PC-3 (cell line): ENCODE data around the gene DEFB113. TPM values are rescaled to one million over a fixed set of nuclear protein-coding genes. Genes with fewer than 3 reads are reported as not detected.

Experiments used
- ATAC-seq: fragments of 200-7000 bp; cut with Tn5 transposase; 2 replicates; pipeline ENCODE4 v1.9.1; 2020; ENCODE audit warnings: mild to moderate bottlenecking, moderate library complexity
- BruUV-seq: library from RNA; stranded (reverse); fragments of 400-500 nt; replicated peaks from 2 replicates; lab custom pipeline; 2021; lab: Mats Ljungman, UMichigan
- CTCF ChIA-PET: fragments of 300-600 bp; sonication (Branson Sonifier 250); formaldehyde crosslinking; loops from one replicate; lab custom pipeline; 2022; ENCODE audit warnings: antibody characterized with exemption; lab: Charles Lee
- POLR2A ChIA-PET: fragments of 300-600 bp; sonication (Branson Sonifier 250); formaldehyde crosslinking; loops from one replicate; lab custom pipeline; 2022; ENCODE audit warnings: antibody characterized with exemption; ENCODE audit not compliant: unreplicated experiment; lab: Charles Lee
- DNase-seq: peaks from one replicate; pipeline ENCODE4 v3.0.0-alpha.2; 2015
- H2AFZ ChIP-seq: fragments of 300-600 bp; sonication (generic); 2 replicates; pipeline ENCODE4 v1.6.0; 2016; ENCODE audit warnings: antibody characterized with exemption, low read length
- H3F3A ChIP-seq: fragments of 300-600 bp; sonication (generic); one replicate; pipeline ENCODE4 v1.6.0; 2017; ENCODE audit warnings: antibody characterized with exemption, low read length, control low read depth, mild to moderate bottlenecking; ENCODE audit not compliant: unreplicated experiment
- H3K27ac ChIP-seq: fragments of 300-600 bp; sonication (generic); 2 replicates; pipeline ENCODE4 v1.5.1; 2016; ENCODE audit warnings: mild to moderate bottlenecking, low read length
- H3K27me3 ChIP-seq: fragments of 300-600 bp; sonication (generic); 2 replicates; pipeline ENCODE4 v1.6.1; 2016; ENCODE audit warnings: low read length, mixed read lengths
- H3K36me3 ChIP-seq: fragments of 300-600 bp; sonication (generic); 2 replicates; pipeline ENCODE4 v1.6.1; 2016; ENCODE audit warnings: low read depth, mixed run types, low read length, mixed read lengths
- H3K4me1 ChIP-seq: fragments of 300-600 bp; sonication (generic); 2 replicates; pipeline ENCODE4 v1.5.1; 2016; ENCODE audit warnings: low read length; ENCODE audit not compliant: insufficient read depth
- H3K4me2 ChIP-seq: fragments of 300-600 bp; sonication (generic); 2 replicates; pipeline ENCODE4 v1.6.0; 2016; ENCODE audit warnings: low read length
- H3K4me3 ChIP-seq: fragments of 300-600 bp; sonication (generic); 2 replicates; pipeline ENCODE4 v1.5.1; 2016; ENCODE audit warnings: mild to moderate bottlenecking, low read length, mixed read lengths
- H3K79me2 ChIP-seq: fragments of 300-600 bp; sonication (generic); 2 replicates; pipeline ENCODE4 v1.6.1; 2017; ENCODE audit warnings: low read length, mixed read lengths
- H3K9ac ChIP-seq: fragments of 300-600 bp; sonication (generic); 2 replicates; pipeline ENCODE4 v1.6.0; 2016; ENCODE audit warnings: mild to moderate bottlenecking, low read length
- H3K9me2 ChIP-seq: fragments of 300-600 bp; sonication (generic); replicated peaks from 2 replicates; pipeline ENCODE4 v1.6.1; 2016; ENCODE audit warnings: mixed run types, low read length, mixed read lengths
- H3K9me3 ChIP-seq: fragments of 300-600 bp; sonication (generic); 2 replicates; pipeline ENCODE4 v1.6.1; 2016; ENCODE audit warnings: low read length, mixed read lengths
- H4K20me1 ChIP-seq: fragments of 300-600 bp; sonication (generic); 2 replicates; pipeline ENCODE4 v1.6.1; 2016; ENCODE audit warnings: low read length, mixed read lengths
- EZH2 ChIP-seq: fragments of 300-600 bp; sonication (generic); IDR thresholded peaks from one replicate; pipeline ENCODE4 v1.6.1; 2017; ENCODE audit warnings: antibody characterized with exemption, mild to moderate bottlenecking, low read length; ENCODE audit not compliant: unreplicated experiment
- EZH2phosphoT487 ChIP-seq: fragments of 300-600 bp; sonication (generic); IDR thresholded peaks from 2 replicates; pipeline ENCODE4 v1.6.1; 2018; ENCODE audit warnings: mild to moderate bottlenecking, antibody characterized with exemption, low read length, borderline replicate concordance
- intact Hi-C: fragments of 100-400 bp; cut with micrococcal nuclease; formaldehyde crosslinking; loops from 2 replicates; pipeline ENCODE4 v1.9.0; 2023
- total RNA-seq: library from RNA; depleted of rRNA; stranded (reverse); fragments of >200 nt; gene quantifications from 2 replicates; pipeline ENCODE4 v1.2.3, GENCODE V29; 2014
- TF ChIP-seq, protein P1 (sequence below): fragments of 300-600 bp; sonication (generic); conservative IDR thresholded peaks from 2 replicates; pipeline ENCODE4 v1.5.1; 2017; ENCODE audit warnings: antibody characterized with exemption, low read depth, mild to moderate bottlenecking, low read length

The DEFB113 gene
- total RNA-seq, 1 experiment from 2014 or later = not detected

DNA sequence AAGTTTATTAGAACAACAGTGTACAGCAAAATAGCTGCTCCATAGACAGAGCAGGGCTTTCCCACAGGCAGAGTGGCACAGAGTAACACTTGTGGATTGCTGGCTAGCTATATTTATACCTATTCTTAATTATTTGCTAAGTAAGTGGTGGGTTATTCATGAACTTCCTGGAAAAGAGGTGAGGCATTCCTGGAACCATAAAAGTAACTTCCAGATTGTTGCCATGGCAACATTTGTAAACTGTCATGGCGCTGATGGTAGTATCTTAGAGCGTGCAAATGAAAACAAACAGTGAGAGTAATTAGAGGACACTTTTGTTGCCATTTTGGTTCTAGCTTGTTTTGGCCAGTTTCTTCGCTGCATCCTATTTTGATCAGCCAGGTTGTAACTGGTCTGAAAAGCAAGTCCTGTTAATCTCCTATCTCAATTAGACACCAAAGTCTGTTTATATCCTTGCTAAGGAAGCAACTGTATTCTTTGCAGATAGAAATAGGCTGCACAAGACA, 29.4 kb downstream of the DEFB113 start:
- ATAC-seq (no peak), DNase-seq (no peak)
- intact Hi-C loops = no loop called here
- no peak for TF ChIP-seq EZH2
- no peak for TF ChIP-seq EZH2phosphoT487
- TF ChIP-seq, protein P1, sequence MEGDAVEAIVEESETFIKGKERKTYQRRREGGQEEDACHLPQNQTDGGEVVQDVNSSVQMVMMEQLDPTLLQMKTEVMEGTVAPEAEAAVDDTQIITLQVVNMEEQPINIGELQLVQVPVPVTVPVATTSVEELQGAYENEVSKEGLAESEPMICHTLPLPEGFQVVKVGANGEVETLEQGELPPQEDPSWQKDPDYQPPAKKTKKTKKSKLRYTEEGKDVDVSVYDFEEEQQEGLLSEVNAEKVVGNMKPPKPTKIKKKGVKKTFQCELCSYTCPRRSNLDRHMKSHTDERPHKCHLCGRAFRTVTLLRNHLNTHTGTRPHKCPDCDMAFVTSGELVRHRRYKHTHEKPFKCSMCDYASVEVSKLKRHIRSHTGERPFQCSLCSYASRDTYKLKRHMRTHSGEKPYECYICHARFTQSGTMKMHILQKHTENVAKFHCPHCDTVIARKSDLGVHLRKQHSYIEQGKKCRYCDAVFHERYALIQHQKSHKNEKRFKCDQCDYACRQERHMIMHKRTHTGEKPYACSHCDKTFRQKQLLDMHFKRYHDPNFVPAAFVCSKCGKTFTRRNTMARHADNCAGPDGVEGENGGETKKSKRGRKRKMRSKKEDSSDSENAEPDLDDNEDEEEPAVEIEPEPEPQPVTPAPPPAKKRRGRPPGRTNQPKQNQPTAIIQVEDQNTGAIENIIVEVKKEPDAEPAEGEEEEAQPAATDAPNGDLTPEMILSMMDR = no peak
- no peak overlapping the region for H3K9ac ChIP-seq
- no TSS peak for BruUV-seq
- no peaks in the 10 kb centered on the region for H3K79me2 ChIP-seq
- no peaks in the 10 kb centered on the region for H3F3A ChIP-seq
- H3K9me2 ChIP-seq = no peaks in the 10 kb centered on the region
- H3K36me3 ChIP-seq = no peaks in the 10 kb centered on the region
- H3K4me3 ChIP-seq = no peak overlapping the region
- ChIA-PET POLR2A (no interaction called here), CTCF (no interaction called here)
- no peaks in the 10 kb centered on the region for H3K9me3 ChIP-seq
- no peak overlapping the region for H3K4me2 ChIP-seq
- no peaks in the 10 kb centered on the region for H3K4me1 ChIP-seq
- H2AFZ ChIP-seq = no peak overlapping the region
- H4K20me1 ChIP-seq = no peaks in the 10 kb centered on the region
- no peak overlapping the region for H3K27ac ChIP-seq
- H3K27me3 ChIP-seq = peaks cover 18% of the 10 kb centered on the region; the same call in 1 of the 2 replicates

DNA sequence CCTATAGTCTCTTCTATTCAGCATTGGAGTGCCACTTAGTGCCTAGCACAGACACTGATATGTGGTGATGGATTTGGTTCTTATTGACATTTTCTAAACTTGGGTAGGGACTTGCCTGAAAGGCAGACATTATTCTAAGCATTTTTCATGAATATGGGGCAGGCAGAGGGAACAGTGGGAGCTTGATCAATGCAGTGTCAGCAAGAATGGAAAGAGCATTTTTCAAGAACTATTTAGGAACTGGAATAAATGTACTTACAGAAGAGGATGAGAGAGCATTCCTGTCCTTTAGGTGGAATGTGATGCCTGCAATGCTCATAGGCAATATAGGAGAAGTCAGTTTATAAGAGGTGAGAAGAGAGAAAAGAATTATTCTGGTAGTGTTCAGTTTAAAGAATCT, 31.6 kb downstream of the DEFB113 start:
- Histone ChIP-seq H4K20me1 (no peaks in the 10 kb centered on the region), H3K9me2 (no peaks in the 10 kb centered on the region), H3K27me3 (peaks cover 30% of the 10 kb centered on the region; the same call in 1 of the 2 replicates), H3K4me1 (no peaks in the 10 kb centered on the region), H3K9me3 (no peaks in the 10 kb centered on the region), H2AFZ (no peak overlapping the region), H3K27ac (no peak overlapping the region), H3F3A (no peaks in the 10 kb centered on the region), H3K36me3 (no peaks in the 10 kb centered on the region), H3K4me2 (no peak overlapping the region), H3K9ac (no peak overlapping the region), H3K79me2 (no peaks in the 10 kb centered on the region), H3K4me3 (no peak overlapping the region)
- ATAC-seq (no peak), DNase-seq (no peak)
- TF ChIP-seq EZH2phosphoT487 (no peak), EZH2 (no peak)
- TF ChIP-seq, protein P1 = no peak
- intact Hi-C loops = no loop called here
- ChIA-PET POLR2A (no interaction called here), CTCF (no interaction called here)
- BruUV-seq = no TSS peak

DNA sequence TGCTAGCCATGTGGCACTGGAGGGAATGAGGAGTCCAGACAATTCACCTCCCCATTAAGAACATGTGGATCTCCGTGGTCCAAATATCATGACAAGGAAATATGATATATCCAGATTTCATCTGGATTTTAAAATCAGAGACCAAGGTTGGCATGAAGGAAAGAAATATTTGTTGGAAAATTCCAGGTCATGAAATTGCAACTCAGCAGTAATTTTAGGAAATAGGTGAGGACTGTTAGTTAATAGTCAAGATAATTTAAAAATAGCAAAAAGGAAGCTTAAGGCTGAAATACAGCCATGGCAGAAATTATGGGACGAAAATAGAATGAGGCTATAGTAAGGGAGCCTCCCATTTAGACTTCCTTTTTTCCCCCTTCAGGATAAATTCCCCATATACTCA, 32.4 kb downstream of the DEFB113 start:
- peaks cover 32% of the 10 kb centered on the region for H3K27me3 ChIP-seq
- H3K4me3 ChIP-seq = no peak overlapping the region
- CTCF ChIA-PET = no interaction called here
- no peaks in the 10 kb centered on the region for H3K9me2 ChIP-seq
- ATAC-seq (no peak), DNase-seq (no peak)
- no peak overlapping the region for H3K27ac ChIP-seq
- POLR2A ChIA-PET = no interaction called here
- H3K79me2 ChIP-seq = no peaks in the 10 kb centered on the region
- no peak overlapping the region for H3K4me2 ChIP-seq
- H3K9me3 ChIP-seq = no peaks in the 10 kb centered on the region
- no peak overlapping the region for H3K9ac ChIP-seq
- no peaks in the 10 kb centered on the region for H3K4me1 ChIP-seq
- no peaks in the 10 kb centered on the region for H4K20me1 ChIP-seq
- TF ChIP-seq EZH2 (no peak), EZH2phosphoT487 (no peak)
- TF ChIP-seq, protein P1 = no peak
- H3K36me3 ChIP-seq = no peaks in the 10 kb centered on the region
- no TSS peak for BruUV-seq
- intact Hi-C loops = no loop called here
- no peaks in the 10 kb centered on the region for H3F3A ChIP-seq
- H2AFZ ChIP-seq = no peak overlapping the region
